ENCODE data around the gene PTGR2.
"Not testable (repeated sequence)": the region's sequence is repeated elsewhere in the genome, so short reads cannot be mapped to it uniquely, and the experiment has no call there.

PTGR2 gene

GRCh38 chr14:73913256-73913655 lies 61.6 kb downstream of the PTGR2 start:
- H3K27me3 ChIP-seq (ENCODE audit: low read depth, low read length), result no peaks in the 10 kb centered on the region
- no peak overlapping the region for H3K27ac ChIP-seq (ENCODE audit: low read length)
- H3K9me3 ChIP-seq (ENCODE audit: insufficient read depth, low read length), result no peaks in the 10 kb centered on the region
- H3K9ac ChIP-seq (ENCODE audit: low read length), result no peak overlapping the region
- H3K4me2 ChIP-seq (ENCODE audit: low read length), result no peak overlapping the region
- TF ChIP-seq CTCF (IDR thresholded peaks at IDR 0.05; ENCODE audit: low read depth, low read length) (no peak), EZH2phosphoT487 (IDR thresholded peaks at IDR 0.05; ENCODE audit: low read depth) (no peak)
- H3K4me3 ChIP-seq (ENCODE audit: low read length), result no peak overlapping the region
- H3K36me3 ChIP-seq (replicated peaks; ENCODE audit: low read depth, low read length), result peaks cover 19% of the 10 kb centered on the region
- no peaks in the 10 kb centered on the region for H3K4me1 ChIP-seq (ENCODE audit: low read length)
- H2AFZ ChIP-seq (ENCODE audit: low read depth, low read length), result no peak overlapping the region
- no peaks in the 10 kb centered on the region; the same call in 1 of the 2 replicates for H3K79me2 ChIP-seq (ENCODE audit: low read length)
- peaks cover 4% of the 10 kb centered on the region; the same call in 1 of the 2 replicates for H4K20me1 ChIP-seq (ENCODE audit: insufficient read depth, low read length)

DNA sequence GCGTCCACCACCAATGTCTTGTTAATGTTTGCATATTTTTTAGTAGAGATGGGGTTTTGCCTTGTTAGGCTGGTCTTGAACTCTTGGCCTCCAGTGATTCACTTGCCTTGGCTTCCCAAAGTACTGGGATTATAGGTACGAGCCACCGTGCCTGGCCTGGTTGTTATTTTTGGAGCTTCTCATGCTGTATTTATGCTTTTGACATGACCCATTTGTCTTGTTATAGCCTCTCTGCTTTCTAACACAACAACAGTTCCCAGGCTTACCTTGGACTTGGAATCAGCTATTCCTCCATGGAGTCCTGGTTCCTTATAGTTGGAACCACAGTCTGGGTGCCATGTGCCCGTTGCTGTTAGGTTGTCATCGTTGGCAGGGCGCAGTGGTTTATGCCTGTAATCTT lies 64.7 kb downstream of the PTGR2 start:
- H3K79me2 ChIP-seq (ENCODE audit: low read length), result no peaks in the 10 kb centered on the region; the same call in 1 of the 2 replicates
- no peak overlapping the region for H3K4me3 ChIP-seq (ENCODE audit: low read length)
- H4K20me1 ChIP-seq (ENCODE audit: insufficient read depth, low read length), result peaks cover 4% of the 10 kb centered on the region; the same call in 1 of the 2 replicates
- no peak overlapping the region for H2AFZ ChIP-seq (ENCODE audit: low read depth, low read length)
- no peaks in the 10 kb centered on the region for H3K4me1 ChIP-seq (ENCODE audit: low read length)
- TF ChIP-seq EZH2phosphoT487 (IDR thresholded peaks at IDR 0.05; ENCODE audit: low read depth) (no peak), CTCF (IDR thresholded peaks at IDR 0.05; ENCODE audit: low read depth, low read length) (no peak)
- no peak overlapping the region for H3K27ac ChIP-seq (ENCODE audit: low read length)
- no peak overlapping the region for H3K4me2 ChIP-seq (ENCODE audit: low read length)
- H3K9me3 ChIP-seq (ENCODE audit: insufficient read depth, low read length), result no peaks in the 10 kb centered on the region
- H3K27me3 ChIP-seq (ENCODE audit: low read depth, low read length), result no peaks in the 10 kb centered on the region
- H3K36me3 ChIP-seq (replicated peaks; ENCODE audit: low read depth, low read length), result peaks cover 21% of the 10 kb centered on the region
- no peak overlapping the region for H3K9ac ChIP-seq (ENCODE audit: low read length)

- H2AFZ ChIP-seq (ENCODE audit: low read depth, low read length); H3K27me3 ChIP-seq (ENCODE audit: low read depth, low read length); H3K9ac ChIP-seq (ENCODE audit: low read length); H3K79me2 ChIP-seq (ENCODE audit: low read length); H3K9me3 ChIP-seq (ENCODE audit: insufficient read depth, low read length); H3K4me3 ChIP-seq (ENCODE audit: low read length); H3K27ac ChIP-seq (ENCODE audit: low read length); H3K4me1 ChIP-seq (ENCODE audit: low read length); H3K4me2 ChIP-seq (ENCODE audit: low read length); H4K20me1 ChIP-seq (ENCODE audit: insufficient read depth, low read length): not testable (repeated sequence)
- peaks cover 34% of the 10 kb centered on the region for H3K36me3 ChIP-seq (replicated peaks; ENCODE audit: low read depth, low read length)
Observed at GRCh38 chr14:73919457-73919856, 67.8 kb downstream of the PTGR2 start.

- Histone ChIP-seq H3K4me3 (ENCODE audit: low read length) (no peak overlapping the region), H3K4me1 (ENCODE audit: low read length) (no peaks in the 10 kb centered on the region), H3K9me3 (ENCODE audit: insufficient read depth, low read length) (no peaks in the 10 kb centered on the region), H3K27me3 (ENCODE audit: low read depth, low read length) (no peaks in the 10 kb centered on the region), H2AFZ (ENCODE audit: low read depth, low read length) (no peak overlapping the region), H3K27ac (ENCODE audit: low read length) (no peak overlapping the region), H4K20me1 (ENCODE audit: insufficient read depth, low read length) (no peaks in the 10 kb centered on the region), H3K79me2 (ENCODE audit: low read length) (no peaks in the 10 kb centered on the region), H3K4me2 (ENCODE audit: low read length) (no peak overlapping the region), H3K36me3 (replicated peaks; ENCODE audit: low read depth, low read length) (peaks cover 52% of the 10 kb centered on the region), H3K9ac (ENCODE audit: low read length) (no peak overlapping the region)
- TF ChIP-seq CTCF (IDR thresholded peaks at IDR 0.05; ENCODE audit: low read depth, low read length) (no peak), EZH2phosphoT487 (IDR thresholded peaks at IDR 0.05; ENCODE audit: low read depth) (no peak)
Observed at GRCh38 chr14:73924337-73924736, 72.7 kb downstream of the PTGR2 start.
